NCI-H345 treated with DMSO at 0.1 percent for 48 hours (cell line): ENCODE measurements around the gene SNX25.

ENCODE experiments used
- DNase-seq: peaks from one replicate; lab custom pipeline; 2025; ENCODE audit not compliant: unreplicated experiment; lab: John Stamatoyannopoulos, UW

The SNX25 gene

GRCh38 chr4:185370268-185370949 is 161.0 kb downstream of the SNX25 start:
- no peak for DNase-seq

GRCh38 chr4:185371702-185372101 is 162.3 kb downstream of the SNX25 start:
- no peak for DNase-seq

- DNase-seq: no peak
Measured at GRCh38 chr4:185374027-185374426, 164.6 kb downstream of the SNX25 start.

- no peak for DNase-seq
Measured at GRCh38 chr4:185374573-185374972, 165.2 kb downstream of the SNX25 start.

- DNase-seq: no peak
Measured at GRCh38 chr4:185378264-185378663, 168.9 kb downstream of the SNX25 start.

GRCh38 chr4:185379326-185380295 is 170.2 kb downstream of the SNX25 start:
- DNase-seq: no peak

- DNase-seq: no peak
Measured at GRCh38 chr4:185380320-185380719, 170.9 kb downstream of the SNX25 start.

GRCh38 chr4:185381288-185382196 is 172.1 kb downstream of the SNX25 start:
- DNase-seq: no peak

- no peak for DNase-seq
Measured at GRCh38 chr4:185382754-185383153, 173.4 kb downstream of the SNX25 start.

GRCh38 chr4:185383451-185383850 is 174.1 kb downstream of the SNX25 start:
- no peak for DNase-seq

- no peak for DNase-seq
Measured at GRCh38 chr4:185384061-185384460, 174.7 kb downstream of the SNX25 start.

GRCh38 chr4:185384930-185385331 is 175.5 kb downstream of the SNX25 start:
- DNase-seq: no peak

GRCh38 chr4:185387957-185388356 is 178.6 kb downstream of the SNX25 start:
- DNase-seq: no peak

- DNase-seq: no peak
Measured at GRCh38 chr4:185390941-185391340, 181.5 kb downstream of the SNX25 start.

- no peak for DNase-seq
Measured at GRCh38 chr4:185392156-185392555, 182.8 kb downstream of the SNX25 start.

- DNase-seq: no peak
Measured at GRCh38 chr4:185394568-185395237, 185.3 kb downstream of the SNX25 start.

GRCh38 chr4:185395238-185395955 is 186.0 kb downstream of the SNX25 start, which contains the start of gene LRP2BP:
Gene LRP2BP (minus strand): TSS chr4:185395924. CDS start chr4:185378186, 17,738 bp downstream.
- DNase-seq: no peak

- peak; percentile 77 for DNase-seq
Measured at GRCh38 chr4:185395956-185396723, 186.7 kb downstream of the SNX25 start.
